Esophagus muscularis mucosa (tissue), 3 donors: Measurements from ENCODE around the gene NDUFC2.

Source experiments
- CTCF ChIP-seq, 3 experiments: fragments of 200-600 bp in 2 of 3; fragments of 450-650 bp in 1 of 3; sonication (generic) in 2 of 3; IDR thresholded peaks; one replicate each; pipeline ENCODE4 v1.5.1; 2017 to 2019; ENCODE audit warnings: antibody characterized with exemption in 3 of 3, mild to moderate bottlenecking in 2 of 3, moderate library complexity in 1 of 3
- POLR2A ChIP-seq: fragments of 450-650 bp; IDR thresholded peaks from one replicate; pipeline ENCODE4 v1.6.1; 2017; ENCODE audit warnings: antibody characterized with exemption, moderate library complexity, mild to moderate bottlenecking, low read depth
- POLR2AphosphoS5 ChIP-seq, 2 donors: sonication (generic); formaldehyde crosslinking; IDR thresholded peaks; one replicate each; pipeline ENCODE4 v1.6.1; 2017; ENCODE audit warnings: antibody characterized with exemption in 2 of 2

- TF ChIP-seq CTCF (IDR thresholded peaks at IDR 0.05) (no peak), POLR2A (no peak), POLR2AphosphoS5 (IDR thresholded peaks at IDR 0.05) (no peak)
Observed at GRCh38 chr11:78049348-78049747, 30.3 kb downstream of the NDUFC2 start.
